Astrocyte of the hippocampus (primary cell): ENCODE data around the gene KRT77.
"Not testable (repeated sequence)": the region's sequence is repeated elsewhere in the genome, so short reads cannot be mapped to it uniquely, and the experiment has no call there.

Experiments used
- DNase-seq: peaks from one replicate; pipeline ENCODE4 v3.0.0; 2011; ENCODE audit warnings: low read depth, low spot score

KRT77 gene

DNA sequence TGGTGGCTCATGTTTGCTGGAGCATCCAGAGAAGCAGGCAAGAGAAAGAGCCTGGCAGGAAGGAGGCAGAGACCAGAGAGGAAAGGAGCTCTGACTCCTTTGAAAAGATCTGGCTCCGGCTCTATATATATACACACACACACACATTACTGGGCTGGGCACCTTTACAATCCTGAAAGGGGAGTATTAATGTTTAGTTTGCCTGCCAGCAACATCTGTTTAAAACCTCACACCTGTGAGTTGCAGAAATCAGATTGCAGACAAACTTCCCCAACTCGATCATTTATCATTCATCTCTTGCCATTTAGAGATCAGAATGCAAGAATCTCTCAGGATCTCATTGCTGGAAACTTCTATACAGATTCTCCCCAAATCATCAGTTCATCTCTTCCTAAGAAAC, at the start of gene KRT77:
Gene KRT77 (minus strand): TSS at position 101 of the 400 bp plus-strand sequence. CDS start 90 bp downstream, at position 11.
- no peak for DNase-seq

DNA sequence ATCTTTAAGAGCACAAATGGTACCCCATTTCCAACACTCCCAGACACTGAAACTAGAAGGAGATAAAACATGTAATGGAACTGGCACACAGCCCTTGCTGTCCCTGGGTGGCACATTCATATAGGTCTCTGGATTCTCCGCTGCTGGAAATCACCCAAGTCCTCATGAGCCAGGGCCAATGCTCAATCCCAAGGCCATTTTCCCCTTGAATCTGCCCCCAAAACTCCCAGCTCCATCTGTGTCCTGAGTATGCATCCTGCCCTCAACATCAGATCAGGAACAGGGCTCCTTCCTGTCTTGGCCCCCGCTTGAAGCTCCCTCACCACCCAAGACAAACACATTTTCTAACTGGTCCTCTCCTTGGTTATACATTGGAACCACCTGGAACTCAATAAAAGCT, 49.2 kb upstream of the KRT77 start:
- DNase-seq = no peak

GRCh38 chr12:52751795-52752194, 48.5 kb upstream of the KRT77 start:
- DNase-seq = no peak

DNA sequence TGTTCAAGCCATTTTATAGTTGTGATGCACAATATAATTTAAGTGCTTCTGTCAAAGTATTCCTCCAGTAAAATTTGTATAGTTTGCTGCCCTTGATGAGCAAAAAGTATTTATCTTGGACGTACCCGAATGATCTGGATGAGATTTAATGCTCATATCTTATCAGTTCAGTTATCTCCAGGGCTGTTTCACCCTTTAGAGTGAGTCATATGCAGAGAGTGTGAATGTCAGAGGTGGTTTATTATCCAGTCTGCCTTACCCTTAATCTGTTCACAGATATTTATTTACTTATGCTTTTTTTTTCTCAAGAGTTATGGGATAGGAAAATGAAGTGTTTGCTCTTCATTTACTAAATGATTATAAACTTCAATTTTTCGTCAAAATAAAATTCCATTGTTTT, 47.2 kb upstream of the KRT77 start:
- DNase-seq = not testable (repeated sequence)

DNA sequence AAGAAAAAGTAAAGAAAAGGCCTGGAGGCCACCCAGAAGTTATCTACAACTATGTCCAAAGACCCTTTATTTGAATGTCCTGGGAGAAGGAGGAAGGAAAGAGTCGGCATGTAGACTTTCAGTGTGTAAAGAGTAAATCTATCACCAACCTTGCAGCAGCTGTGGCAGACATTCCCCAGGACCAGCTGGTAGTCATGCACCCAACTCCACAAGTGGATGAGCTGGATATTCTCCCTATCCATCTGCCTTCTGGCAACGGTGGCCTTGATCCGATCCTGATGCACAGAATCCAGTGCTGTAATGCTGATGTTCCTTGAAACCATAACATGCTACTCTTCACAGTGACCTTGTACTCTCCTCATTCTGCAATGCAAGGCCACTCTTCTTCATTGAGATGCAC, 46.5 kb upstream of the KRT77 start:
- no peak for DNase-seq

GRCh38 chr12:52748578-52748977, 45.3 kb upstream of the KRT77 start:
- no peak for DNase-seq

DNA sequence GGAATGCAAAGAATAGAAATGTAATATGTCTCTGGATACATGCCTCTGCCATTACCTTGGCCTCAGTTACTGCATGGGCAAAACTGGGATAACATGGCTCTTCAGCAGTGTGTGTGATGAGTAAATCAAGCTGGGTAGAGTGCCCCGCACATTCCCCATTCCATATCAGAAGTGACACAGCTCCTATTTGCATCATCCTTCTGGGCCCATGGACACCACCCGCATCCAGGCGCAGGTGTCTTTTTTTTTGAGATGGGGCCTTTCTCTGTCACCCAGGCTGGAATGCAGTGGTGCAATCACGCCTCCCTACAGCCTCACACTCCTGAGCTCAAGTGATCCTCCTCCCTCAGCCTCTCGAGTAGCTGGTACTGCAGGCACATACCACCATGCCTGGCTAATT, 42.2 kb upstream of the KRT77 start:
- DNase-seq = no peak

DNA sequence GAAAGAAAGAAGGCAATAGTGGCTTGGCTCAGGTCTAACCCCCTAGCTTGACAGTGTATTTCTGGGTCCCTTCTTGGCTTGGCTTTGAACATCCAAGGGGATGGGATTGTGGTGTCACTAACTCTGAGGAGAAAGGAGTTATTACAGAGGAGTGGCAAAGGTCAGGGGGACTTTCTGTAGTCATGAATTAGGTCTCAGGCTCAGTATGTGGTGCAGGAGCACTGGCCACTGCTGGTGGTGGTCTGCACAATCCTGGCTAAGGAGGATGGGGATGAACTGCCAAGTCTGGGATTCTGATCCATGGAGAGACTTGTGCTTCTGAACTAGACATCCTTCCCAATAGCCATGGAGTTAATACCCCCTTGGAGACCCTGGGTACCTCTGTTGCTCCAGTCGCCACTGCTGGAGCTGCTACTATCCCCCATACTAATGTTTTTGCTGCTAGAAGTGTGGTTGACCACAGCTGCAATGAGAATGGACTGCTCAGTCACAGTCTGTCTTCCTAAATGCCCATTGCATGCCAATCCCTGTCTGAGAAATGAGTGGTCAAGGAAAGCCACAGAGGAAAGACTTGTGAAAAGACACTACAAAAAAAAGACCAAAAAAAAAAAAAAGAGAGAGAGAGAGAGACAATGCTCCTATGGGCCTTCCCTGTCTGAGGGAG, 41.3 kb upstream of the KRT77 start:
- DNase-seq = no peak

DNA sequence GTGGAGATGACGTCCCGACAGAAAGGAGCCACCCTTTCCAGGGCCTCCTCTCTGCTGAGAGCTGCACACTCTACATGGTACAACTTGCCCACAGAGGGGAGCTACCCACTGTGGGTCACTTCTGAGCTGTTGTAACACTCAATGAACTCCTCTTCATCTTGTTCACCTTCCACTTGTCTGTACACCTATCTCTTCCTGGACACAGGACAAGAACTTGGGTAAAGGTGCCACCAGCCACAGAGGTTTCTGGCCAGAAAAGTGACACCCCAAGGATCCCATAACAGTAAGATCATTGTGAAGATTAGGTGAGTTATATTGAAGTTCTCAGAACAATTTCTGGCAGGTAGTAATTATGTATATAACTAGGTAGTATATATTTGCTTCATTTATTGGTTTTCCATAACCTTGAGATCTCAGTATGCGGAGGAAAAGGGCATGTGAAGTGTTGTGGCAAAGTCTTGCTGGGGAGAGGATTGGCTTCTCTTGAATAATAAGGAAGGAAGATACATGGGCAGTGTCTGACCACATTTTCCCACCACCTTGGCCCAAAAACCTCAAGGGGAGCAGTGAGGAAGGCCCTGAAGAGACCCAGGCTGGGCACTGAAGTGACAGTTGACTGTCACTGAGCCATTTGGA, 39.6 kb upstream of the KRT77 start:
- DNase-seq = no peak

DNA sequence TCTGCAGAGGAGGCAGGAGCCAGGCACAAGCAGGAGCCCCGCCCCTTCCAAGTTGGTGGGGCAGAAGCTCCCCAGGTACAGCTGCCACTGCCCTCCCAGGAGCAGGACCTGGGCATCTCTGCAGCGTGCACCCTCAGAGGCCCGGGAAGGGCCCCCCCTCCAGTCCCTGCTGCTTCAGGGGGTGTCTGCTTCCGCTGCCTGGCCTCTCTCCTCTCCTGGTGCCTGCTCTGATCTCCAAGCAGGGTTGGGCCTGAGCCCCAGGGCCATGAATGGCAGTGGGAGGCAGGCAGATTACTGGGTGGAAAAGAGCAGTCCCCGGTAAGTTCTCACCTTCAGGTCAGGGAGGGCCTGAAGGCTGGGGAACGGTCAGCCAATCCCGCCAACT, 38.9 kb upstream of the KRT77 start:
- DNase-seq = no peak

DNA sequence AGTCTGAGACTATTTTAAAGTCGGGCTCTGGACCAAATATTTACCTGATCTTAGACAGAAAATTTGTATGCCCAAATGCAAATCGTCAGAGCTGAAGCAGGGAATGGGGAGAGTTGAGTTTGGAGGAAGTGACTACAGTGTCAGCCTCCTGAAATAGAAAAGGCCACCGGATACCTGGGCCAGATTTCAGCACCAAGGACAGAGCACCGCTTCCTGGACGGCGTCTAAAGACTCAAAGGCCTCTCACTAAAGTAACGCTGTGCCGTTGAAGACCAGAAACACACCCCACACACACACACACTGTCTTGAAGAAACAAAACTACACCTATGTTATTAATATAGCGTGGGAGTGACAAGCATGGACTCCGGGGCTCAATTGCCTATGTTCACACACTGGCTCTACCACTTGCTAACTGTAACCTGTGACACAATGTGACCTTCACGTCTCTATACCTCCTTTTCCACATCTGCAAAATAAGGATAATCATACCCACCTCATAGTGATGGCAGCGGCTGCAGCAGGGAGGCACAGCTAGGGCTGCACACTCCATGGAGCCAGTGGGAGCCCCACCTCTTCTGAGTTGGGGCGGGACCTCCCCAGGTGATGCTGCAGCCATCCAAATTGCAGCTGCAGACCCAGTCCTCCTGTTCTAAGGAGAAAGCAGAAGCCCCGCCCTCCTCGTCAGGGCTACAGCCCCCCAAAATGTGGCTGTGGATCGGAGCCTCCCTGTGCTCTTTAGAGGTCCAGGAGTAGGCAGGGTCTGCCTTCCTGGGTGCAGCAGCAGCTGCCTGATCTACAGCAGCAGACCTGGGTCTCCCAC, 38.3 kb upstream of the KRT77 start:
- DNase-seq = peak; percentile 81

- no peak for DNase-seq
These were observed 37.3 kb upstream of the KRT77 start for GRCh38 chr12:52740584-52740983.

GRCh38 chr12:52739963-52740362, 36.6 kb upstream of the KRT77 start:
- DNase-seq = no peak

DNA sequence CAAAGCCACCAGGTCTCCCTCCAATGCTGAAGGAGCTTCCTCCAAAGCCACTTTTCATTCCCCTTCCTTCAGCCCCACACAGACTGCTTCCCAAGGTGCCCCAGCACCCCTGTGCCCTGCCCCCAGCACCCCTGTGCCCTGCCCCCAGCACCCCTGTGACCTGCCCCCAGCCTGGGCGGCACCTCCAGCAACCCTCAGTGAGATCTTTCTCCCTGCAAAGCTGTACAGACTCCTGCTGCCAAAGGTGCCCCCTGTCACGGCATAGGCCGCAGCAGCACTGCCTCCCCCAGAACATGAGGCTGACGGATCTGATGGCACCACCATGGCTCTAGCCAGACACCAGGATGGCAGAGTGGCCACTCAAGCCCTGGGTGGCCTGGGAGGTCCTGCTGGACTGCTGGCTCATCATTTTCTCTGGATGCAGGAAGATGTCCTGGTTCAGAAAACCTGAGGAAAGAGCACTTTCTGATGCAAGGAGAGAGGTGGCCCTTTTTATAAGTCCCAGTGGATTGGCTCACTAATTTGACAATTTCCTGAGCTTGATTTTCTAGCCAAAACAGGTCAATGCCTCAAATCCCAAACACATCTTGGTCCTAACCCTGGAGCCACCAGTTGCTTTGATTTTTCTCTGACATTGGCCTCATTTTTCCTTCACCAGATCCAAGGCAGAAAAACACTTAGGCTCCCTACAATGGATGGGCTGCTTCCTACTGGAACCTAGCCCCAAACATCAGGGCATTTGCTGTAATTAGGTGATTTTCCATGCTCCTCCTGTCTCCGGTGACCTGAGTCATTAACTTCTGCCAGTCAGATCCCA, 32.7 kb upstream of the KRT77 start:
- DNase-seq = no peak

DNA sequence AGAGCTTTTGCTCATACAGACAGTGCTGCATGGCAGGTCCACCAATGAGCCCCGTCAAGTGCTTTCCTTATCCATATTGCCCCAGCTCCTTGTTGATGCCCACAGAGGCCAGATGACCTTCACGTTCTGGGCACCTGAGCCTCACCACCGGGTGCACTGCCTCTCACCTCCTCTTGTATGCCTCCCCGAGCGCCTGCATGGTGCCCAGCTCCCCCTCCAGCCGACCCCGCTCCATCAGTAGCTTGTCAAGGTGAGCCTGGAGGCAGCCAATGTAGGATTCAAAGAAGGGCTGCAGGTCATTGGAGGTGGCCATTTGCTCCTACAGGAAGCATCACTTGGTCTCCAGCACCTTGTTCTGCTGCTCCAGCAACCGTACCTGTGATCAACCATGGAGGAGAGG, 31.8 kb upstream of the KRT77 start:
- DNase-seq = no peak

- no peak for DNase-seq
These were observed 27.5 kb upstream of the KRT77 start for GRCh38 chr12:52730793-52731192.

GRCh38 chr12:52730383-52730782, 27.1 kb upstream of the KRT77 start:
- no peak for DNase-seq

DNA sequence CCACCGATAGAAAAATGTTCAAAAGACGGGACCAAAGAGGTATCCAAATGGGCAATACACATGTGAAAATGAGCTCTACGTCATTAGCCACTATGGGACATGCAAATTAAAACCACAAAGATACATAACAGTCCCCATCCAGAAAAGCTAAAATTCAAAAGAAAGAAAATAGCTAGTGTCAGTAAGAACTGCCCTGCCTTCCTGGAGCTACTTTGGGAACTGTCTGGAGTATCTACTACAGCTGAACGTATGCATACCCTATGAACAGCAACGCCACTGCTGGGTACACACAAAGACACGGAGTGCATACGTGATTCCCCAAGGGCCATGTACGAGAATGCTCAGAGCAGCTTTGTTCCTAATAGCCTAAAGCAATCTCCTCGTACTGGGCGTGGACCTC, 25.8 kb upstream of the KRT77 start:
- no peak for DNase-seq

GRCh38 chr12:52728374-52728773, 25.1 kb upstream of the KRT77 start:
- no peak for DNase-seq

DNA sequence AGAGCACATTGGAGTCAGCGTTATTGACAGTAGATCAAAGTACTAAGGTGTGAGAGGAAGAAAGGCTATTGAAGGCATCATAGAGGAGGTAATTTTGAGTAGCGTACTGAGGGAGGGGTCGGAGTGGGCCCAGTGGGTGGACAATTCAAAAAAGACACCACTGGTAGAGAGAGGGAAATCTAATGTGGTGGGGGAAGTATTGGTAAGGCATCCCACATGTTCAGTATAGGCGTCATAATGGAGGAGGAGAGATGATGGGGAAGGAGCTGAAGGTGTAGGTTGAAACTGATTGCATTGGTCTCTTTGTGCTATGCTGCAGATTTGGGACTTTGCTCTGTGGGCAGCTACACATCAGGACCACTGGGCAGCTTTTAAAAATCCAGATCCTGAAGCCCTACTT, 23.7 kb upstream of the KRT77 start:
- no peak for DNase-seq

GRCh38 chr12:52726451-52726850, 23.1 kb upstream of the KRT77 start:
- no peak for DNase-seq

DNA sequence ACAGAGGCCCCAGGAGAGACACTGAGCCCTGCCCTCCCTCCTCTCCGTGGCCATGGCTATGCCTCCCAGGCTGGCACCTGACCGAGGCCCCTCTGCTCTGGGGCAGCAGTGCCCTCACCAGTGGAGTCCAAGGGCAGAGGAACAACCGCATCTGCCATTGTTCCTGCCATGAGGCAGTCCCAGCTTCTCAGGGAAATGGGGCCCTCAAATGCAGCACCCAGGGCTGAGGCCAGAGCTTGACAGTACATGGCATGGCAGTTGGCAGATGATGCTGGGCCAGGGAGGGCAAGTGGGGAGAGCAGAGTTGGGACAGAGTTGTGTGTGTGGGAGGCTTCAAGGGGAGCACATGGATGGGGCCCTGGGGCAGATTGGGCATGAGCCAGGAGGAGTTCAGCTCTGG, 21.1 kb upstream of the KRT77 start:
- DNase-seq = no peak
